ENCODE results near the gene IFNB1.

IFNB1 gene

GRCh38 chr9:21084242-21084850 lies 6.6 kb upstream of the IFNB1 start:
- Mint-ChIP-seq H3K4me1 (ENCODE audit: low read depth) (peaks cover 21% of the 10 kb centered on the region), H3K36me3 (ENCODE audit: low read depth) (no peaks in the 10 kb centered on the region), H3K9me3 (peaks cover 2% of the 10 kb centered on the region), H3K27me3 (ENCODE audit: low read depth) (no peaks in the 10 kb centered on the region), H3K4me3 (no peak overlapping the region), H3K27ac (no peak overlapping the region)

GRCh38 chr9:21082671-21083070 lies 4.9 kb upstream of the IFNB1 start:
- peaks cover 4% of the 10 kb centered on the region for H3K9me3 Mint-ChIP-seq
- H3K27me3 Mint-ChIP-seq (ENCODE audit: low read depth): no peaks in the 10 kb centered on the region
- H3K4me1 Mint-ChIP-seq (ENCODE audit: low read depth): peaks cover 21% of the 10 kb centered on the region
- no peaks in the 10 kb centered on the region for H3K36me3 Mint-ChIP-seq (ENCODE audit: low read depth)
- no peak overlapping the region for H3K4me3 Mint-ChIP-seq
- H3K27ac Mint-ChIP-seq: no peak overlapping the region

GRCh38 chr9:21081999-21082398 lies 4.3 kb upstream of the IFNB1 start:
- Mint-ChIP-seq H3K27me3 (ENCODE audit: low read depth) (no peaks in the 10 kb centered on the region), H3K4me3 (peak overlapping the region; percentile 47), H3K36me3 (ENCODE audit: low read depth) (no peaks in the 10 kb centered on the region), H3K4me1 (ENCODE audit: low read depth) (peaks cover 21% of the 10 kb centered on the region), H3K27ac (peak overlapping the region; percentile 2), H3K9me3 (peaks cover 4% of the 10 kb centered on the region)

- no peaks in the 10 kb centered on the region for H3K27me3 Mint-ChIP-seq (ENCODE audit: low read depth)
- H3K27ac Mint-ChIP-seq: no peak overlapping the region
- H3K36me3 Mint-ChIP-seq (ENCODE audit: low read depth): no peaks in the 10 kb centered on the region
- H3K9me3 Mint-ChIP-seq: peaks cover 4% of the 10 kb centered on the region
- no peak overlapping the region for H3K4me3 Mint-ChIP-seq
- H3K4me1 Mint-ChIP-seq (ENCODE audit: low read depth): peaks cover 21% of the 10 kb centered on the region
These were observed 3.7 kb upstream of the IFNB1 start for GRCh38 chr9:21081451-21081850.

- no peaks in the 10 kb centered on the region for H3K36me3 Mint-ChIP-seq (ENCODE audit: low read depth)
- H3K4me3 Mint-ChIP-seq: no peak overlapping the region
- peaks cover 5% of the 10 kb centered on the region for H3K27me3 Mint-ChIP-seq (ENCODE audit: low read depth)
- peaks cover 4% of the 10 kb centered on the region for H3K9me3 Mint-ChIP-seq
- H3K4me1 Mint-ChIP-seq (ENCODE audit: low read depth): peaks cover 21% of the 10 kb centered on the region
- H3K27ac Mint-ChIP-seq: no peak overlapping the region
These were observed 3.1 kb upstream of the IFNB1 start for GRCh38 chr9:21080793-21081192.

- Mint-ChIP-seq H3K4me3 (no peak overlapping the region), H3K27me3 (ENCODE audit: low read depth) (peaks cover 10% of the 10 kb centered on the region), H3K27ac (no peak overlapping the region), H3K4me1 (ENCODE audit: low read depth) (peaks cover 21% of the 10 kb centered on the region), H3K36me3 (ENCODE audit: low read depth) (no peaks in the 10 kb centered on the region), H3K9me3 (peaks cover 4% of the 10 kb centered on the region)
These were observed 960 bp upstream of the IFNB1 start for GRCh38 chr9:21078702-21079101.

- no peak overlapping the region for H3K27ac Mint-ChIP-seq
- no peak overlapping the region for H3K4me3 Mint-ChIP-seq
- H3K9me3 Mint-ChIP-seq: peaks cover 4% of the 10 kb centered on the region
- H3K27me3 Mint-ChIP-seq (ENCODE audit: low read depth): peaks cover 15% of the 10 kb centered on the region
- H3K4me1 Mint-ChIP-seq (ENCODE audit: low read depth): peaks cover 1% of the 10 kb centered on the region
- no peaks in the 10 kb centered on the region for H3K36me3 Mint-ChIP-seq (ENCODE audit: low read depth)
These were observed 2.3 kb downstream of the IFNB1 start for GRCh38 chr9:21075484-21075883.

- no peaks in the 10 kb centered on the region for H3K9me3 Mint-ChIP-seq
- H3K27ac Mint-ChIP-seq: no peak overlapping the region
- H3K4me1 Mint-ChIP-seq (ENCODE audit: low read depth): no peaks in the 10 kb centered on the region
- no peaks in the 10 kb centered on the region for H3K36me3 Mint-ChIP-seq (ENCODE audit: low read depth)
- H3K27me3 Mint-ChIP-seq (ENCODE audit: low read depth): peaks cover 11% of the 10 kb centered on the region
- H3K4me3 Mint-ChIP-seq: no peak overlapping the region
These were observed 6.8 kb downstream of the IFNB1 start for GRCh38 chr9:21070906-21071305.

- Mint-ChIP-seq H3K4me3 (no peak overlapping the region), H3K36me3 (ENCODE audit: low read depth) (no peaks in the 10 kb centered on the region), H3K27ac (no peak overlapping the region), H3K9me3 (no peaks in the 10 kb centered on the region), H3K27me3 (ENCODE audit: low read depth) (peaks cover 6% of the 10 kb centered on the region), H3K4me1 (ENCODE audit: low read depth) (no peaks in the 10 kb centered on the region)
These were observed 7.6 kb downstream of the IFNB1 start for GRCh38 chr9:21070171-21070571.

GRCh38 chr9:21060919-21061561 lies 16.7 kb downstream of the IFNB1 start:
- Mint-ChIP-seq H3K27ac (peak overlapping the region; percentile 67), H3K4me3 (peak overlapping the region; percentile 41), H3K27me3 (ENCODE audit: low read depth) (no peaks in the 10 kb centered on the region), H3K4me1 (ENCODE audit: low read depth) (peaks cover 19% of the 10 kb centered on the region), H3K9me3 (no peaks in the 10 kb centered on the region), H3K36me3 (ENCODE audit: low read depth) (peaks cover 2% of the 10 kb centered on the region)

GRCh38 chr9:21056931-21057330 lies 20.8 kb downstream of the IFNB1 start:
- Mint-ChIP-seq H3K27me3 (ENCODE audit: low read depth) (no peaks in the 10 kb centered on the region), H3K27ac (no peak overlapping the region), H3K4me3 (no peak overlapping the region), H3K4me1 (ENCODE audit: low read depth) (peaks cover 20% of the 10 kb centered on the region), H3K36me3 (ENCODE audit: low read depth) (peaks cover 2% of the 10 kb centered on the region), H3K9me3 (no peaks in the 10 kb centered on the region)

GRCh38 chr9:21053851-21054250 lies 23.9 kb downstream of the IFNB1 start:
- no peaks in the 10 kb centered on the region for H3K36me3 Mint-ChIP-seq (ENCODE audit: low read depth)
- no peaks in the 10 kb centered on the region for H3K9me3 Mint-ChIP-seq
- peaks cover 4% of the 10 kb centered on the region for H3K4me1 Mint-ChIP-seq (ENCODE audit: low read depth)
- no peak overlapping the region for H3K4me3 Mint-ChIP-seq
- H3K27ac Mint-ChIP-seq: no peak overlapping the region
- H3K27me3 Mint-ChIP-seq (ENCODE audit: low read depth): no peaks in the 10 kb centered on the region

- H3K9me3 Mint-ChIP-seq: no peaks in the 10 kb centered on the region
- H3K27me3 Mint-ChIP-seq (ENCODE audit: low read depth): peaks cover 10% of the 10 kb centered on the region
- H3K4me1 Mint-ChIP-seq (ENCODE audit: low read depth): peaks cover 5% of the 10 kb centered on the region
- H3K4me3 Mint-ChIP-seq: no peak overlapping the region
- no peak overlapping the region for H3K27ac Mint-ChIP-seq
- H3K36me3 Mint-ChIP-seq (ENCODE audit: low read depth): no peaks in the 10 kb centered on the region
These were observed 30.5 kb downstream of the IFNB1 start for GRCh38 chr9:21047281-21047691.

GRCh38 chr9:21043841-21044240 lies 33.9 kb downstream of the IFNB1 start:
- H3K9me3 Mint-ChIP-seq: no peaks in the 10 kb centered on the region

GRCh38 chr9:21042466-21042865 lies 35.3 kb downstream of the IFNB1 start:
- Mint-ChIP-seq H3K36me3 (ENCODE audit: low read depth) (peaks cover 4% of the 10 kb centered on the region), H3K9me3 (no peaks in the 10 kb centered on the region), H3K4me3 (no peak overlapping the region), H3K4me1 (ENCODE audit: low read depth) (peaks cover 10% of the 10 kb centered on the region), H3K27ac (no peak overlapping the region), H3K27me3 (ENCODE audit: low read depth) (peaks cover 4% of the 10 kb centered on the region)

More at GRCh38 chr9:21043841-21044240, 33.9 kb downstream of the IFNB1 start:
- H3K27ac Mint-ChIP-seq: no peak overlapping the region
- H3K27me3 Mint-ChIP-seq (ENCODE audit: low read depth): peaks cover 10% of the 10 kb centered on the region
- H3K36me3 Mint-ChIP-seq (ENCODE audit: low read depth): peaks cover 4% of the 10 kb centered on the region
- H3K4me1 Mint-ChIP-seq (ENCODE audit: low read depth): peaks cover 11% of the 10 kb centered on the region
- no peak overlapping the region for H3K4me3 Mint-ChIP-seq

All from T-helper 1 cell treated with Interleukin-12 subunit alpha and Interleukin-12 subunit beta and Interleukin-4 antibody, amounts not matched to agents 30 μg/mL and 1 μg/mL, for 36 hours (primary cell).